SIG-M5 treated with dmso at 0.1 percent for 504 hours (cell line): ENCODE results near the gene RPRD1B.
A peak's percentile ranks its signal among the peaks of the same experiment; 100 is the strongest.
"Not testable (repeated sequence)": the region's sequence is repeated elsewhere in the genome, so short reads cannot be mapped to it uniquely, and the experiment has no call there.

Experiments used
- DNase-seq: peaks from one replicate; lab custom pipeline; 2025; ENCODE audit not compliant: unreplicated experiment; lab: John Stamatoyannopoulos, UW

The RPRD1B gene

GRCh38 chr20:38001173-38001875, 32.2 kb upstream of the RPRD1B start:
- DNase-seq: no peak

- no peak for DNase-seq
These were observed 31.6 kb upstream of the RPRD1B start for GRCh38 chr20:38001981-38002380.

GRCh38 chr20:38002422-38002821, 31.1 kb upstream of the RPRD1B start:
- no peak for DNase-seq

- no peak for DNase-seq
These were observed 29.1 kb upstream of the RPRD1B start for GRCh38 chr20:38004416-38004815.

- DNase-seq: no peak
These were observed 27.6 kb upstream of the RPRD1B start for GRCh38 chr20:38005903-38006302.

- DNase-seq: no peak
These were observed 26.0 kb upstream of the RPRD1B start for GRCh38 chr20:38007526-38007925.

- no peak for DNase-seq
These were observed 25.2 kb upstream of the RPRD1B start for GRCh38 chr20:38008233-38008944.

- not testable (repeated sequence) for DNase-seq
These were observed 24.1 kb upstream of the RPRD1B start for GRCh38 chr20:38009416-38009815.

- no peak for DNase-seq
These were observed 21.9 kb upstream of the RPRD1B start for GRCh38 chr20:38011696-38012095.

GRCh38 chr20:38012332-38012731, 21.2 kb upstream of the RPRD1B start:
- DNase-seq: no peak

- no peak for DNase-seq
These were observed 19.7 kb upstream of the RPRD1B start for GRCh38 chr20:38013887-38014286.

GRCh38 chr20:38017959-38018358, 15.6 kb upstream of the RPRD1B start:
- no peak for DNase-seq

- no peak for DNase-seq
These were observed 15.2 kb upstream of the RPRD1B start for GRCh38 chr20:38018385-38018784.

GRCh38 chr20:38021087-38021772, 12.3 kb upstream of the RPRD1B start:
- DNase-seq: no peak

- no peak for DNase-seq
These were observed 10.2 kb upstream of the RPRD1B start for GRCh38 chr20:38023181-38024001.

GRCh38 chr20:38024496-38024895, 9.1 kb upstream of the RPRD1B start:
- DNase-seq: no peak

GRCh38 chr20:38029453-38029852, 4.1 kb upstream of the RPRD1B start:
- DNase-seq: no peak

GRCh38 chr20:38031957-38032356, 1.6 kb upstream of the RPRD1B start:
- no peak for DNase-seq

GRCh38 chr20:38032585-38033329, 789 bp upstream of the RPRD1B start:
- peak; percentile 78 for DNase-seq

GRCh38 chr20:38034108-38034649, 633 bp downstream of the RPRD1B start:
- DNase-seq: peak; percentile 10
